CD4-positive, alpha-beta T cell treated with Interleukin-4 for 4 hours (primary cell): ENCODE data around the gene NCKAP5.
"Not testable (repeated sequence)": the region's sequence is repeated elsewhere in the genome, so short reads cannot be mapped to it uniquely, and the experiment has no call there.

Source experiments
- DNase-seq: peaks from one replicate; pipeline ENCODE4 v3.0.0-alpha.2; 2020

The NCKAP5 gene

GRCh38 chr2:133248264-133248663 is 320.0 kb downstream of the NCKAP5 start:
- no peak for DNase-seq

GRCh38 chr2:133247631-133248030 is 320.6 kb downstream of the NCKAP5 start:
- DNase-seq, result no peak

GRCh38 chr2:133241224-133241571 is 327.1 kb downstream of the NCKAP5 start:
- DNase-seq, result no peak

DNA sequence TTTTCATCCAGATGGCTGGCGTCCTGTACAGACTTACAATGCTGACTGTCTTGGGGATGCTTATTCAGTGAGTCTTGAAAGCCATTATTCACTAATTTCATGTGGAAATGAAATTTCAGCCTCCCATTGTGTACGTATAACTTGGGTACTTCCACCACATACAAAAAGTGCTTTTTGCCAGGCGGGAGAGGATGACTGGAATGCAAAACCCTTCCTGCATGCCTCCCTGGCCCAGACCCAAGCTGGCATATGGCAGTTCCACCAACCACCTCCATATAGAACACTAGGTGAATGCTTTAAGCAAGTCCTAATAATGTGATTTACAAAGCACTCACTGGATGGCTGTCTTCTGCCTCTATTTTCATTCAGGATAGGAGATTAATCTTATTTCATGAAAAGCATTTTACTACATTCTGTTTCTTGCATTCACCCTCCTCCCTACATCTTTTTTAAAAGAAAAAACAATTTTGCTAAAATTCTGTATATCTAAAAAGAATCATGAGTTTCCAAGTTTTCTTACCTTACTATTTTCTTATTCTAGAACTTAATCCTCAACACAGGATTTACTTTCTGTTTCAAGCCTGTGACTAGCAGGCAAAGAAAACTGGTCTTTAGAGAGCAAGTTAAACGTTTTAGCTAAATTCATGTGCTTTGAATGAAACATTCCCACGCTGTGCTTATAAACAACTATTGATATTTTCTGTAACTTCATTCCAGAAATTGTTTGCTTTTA is 327.6 kb downstream of the NCKAP5 start:
- DNase-seq, result no peak

DNA sequence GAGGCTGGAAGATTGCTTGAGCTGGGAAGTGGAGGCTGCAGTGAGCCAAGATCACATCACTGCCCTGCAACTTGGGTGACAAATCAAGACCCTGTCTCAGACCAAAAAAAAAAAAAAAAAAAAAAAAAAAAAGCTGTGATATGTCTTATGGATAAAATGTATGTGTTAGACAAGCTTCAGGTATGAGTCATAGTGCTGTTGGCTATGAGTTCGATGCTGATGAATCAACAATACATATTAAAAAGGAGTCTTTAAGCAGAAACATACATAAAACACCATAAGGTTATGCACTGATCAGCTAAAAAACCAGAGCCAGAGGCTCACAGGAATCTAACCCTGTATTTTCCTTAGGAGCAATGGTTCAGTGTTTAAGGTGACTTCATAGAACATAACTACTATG is 332.3 kb downstream of the NCKAP5 start:
- DNase-seq, result no peak

DNA sequence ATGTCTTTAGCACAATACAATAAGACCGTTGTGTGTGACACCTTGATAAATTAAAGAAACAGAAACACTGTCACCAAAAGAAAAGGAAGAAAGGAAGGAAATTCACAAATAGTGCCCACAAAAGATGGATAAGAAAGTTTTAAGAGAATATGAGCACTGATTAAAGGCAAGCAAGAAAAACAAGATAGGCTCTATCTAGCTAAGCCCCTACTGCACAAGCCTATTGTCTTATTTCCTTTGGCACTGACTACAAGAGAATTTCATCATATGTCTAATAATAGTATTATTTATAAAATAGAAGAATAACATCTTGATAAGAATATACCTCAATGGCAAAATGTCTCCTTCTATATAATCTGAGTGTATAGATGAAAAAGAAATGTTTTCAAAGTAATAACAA is 335.7 kb downstream of the NCKAP5 start:
- DNase-seq, result no peak

DNA sequence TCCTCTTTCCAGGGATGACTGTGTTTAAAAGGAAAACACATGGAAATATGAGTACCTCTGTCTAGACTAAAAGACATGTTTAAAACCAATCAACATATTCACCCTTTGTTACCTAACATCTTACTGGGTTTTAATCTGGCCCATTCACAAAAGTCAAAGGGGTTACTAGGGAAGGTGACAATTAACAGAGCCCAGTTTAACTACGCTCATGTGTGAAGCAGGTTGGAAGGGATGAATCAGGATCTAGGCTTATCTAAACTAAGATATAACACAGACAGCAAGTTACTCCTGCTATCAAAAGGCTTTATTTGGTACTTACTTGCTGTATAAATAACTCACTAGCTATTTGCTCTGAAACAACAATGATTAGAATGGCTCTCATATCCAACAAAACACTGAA is 337.0 kb downstream of the NCKAP5 start:
- DNase-seq, result no peak

DNA sequence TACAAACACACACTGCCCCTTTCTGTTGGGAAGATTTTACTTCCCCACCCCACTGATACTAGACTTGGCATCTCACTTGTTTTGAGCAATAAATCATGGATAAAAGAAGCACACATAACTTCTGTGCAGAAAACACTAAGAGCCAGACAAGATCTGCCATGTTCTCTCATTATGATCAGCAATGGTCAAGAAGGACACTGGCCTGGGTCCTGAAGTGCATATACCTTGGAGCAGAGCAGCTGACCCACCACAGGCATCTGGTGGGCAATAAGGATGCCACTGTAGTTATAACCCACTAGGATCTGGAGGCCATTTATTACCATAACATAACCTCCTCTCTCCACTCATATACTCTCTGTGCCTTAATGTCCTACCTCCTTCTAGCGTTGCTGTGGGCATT is 338.3 kb downstream of the NCKAP5 start:
- no peak for DNase-seq

- no peak for DNase-seq
These were observed 345.0 kb downstream of the NCKAP5 start for GRCh38 chr2:133223226-133223625.

DNA sequence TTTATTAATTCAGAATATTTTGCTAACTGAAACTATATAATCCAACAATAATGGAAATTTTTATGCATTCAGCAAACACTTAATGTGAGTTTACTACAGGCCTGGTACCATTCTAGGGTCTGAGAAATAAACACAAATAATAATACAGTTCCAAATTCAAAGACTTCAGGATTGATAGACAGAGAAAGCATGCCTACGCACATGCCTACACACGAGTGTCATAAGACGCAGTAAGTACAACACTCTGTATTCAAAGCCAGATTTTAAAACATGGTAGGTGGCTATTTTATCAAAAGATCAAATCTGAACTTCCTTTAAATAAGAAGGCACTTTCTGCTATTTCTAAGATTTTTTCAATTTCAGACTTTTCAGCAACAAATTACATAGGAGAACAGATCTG is 346.9 kb downstream of the NCKAP5 start:
- no peak for DNase-seq

DNA sequence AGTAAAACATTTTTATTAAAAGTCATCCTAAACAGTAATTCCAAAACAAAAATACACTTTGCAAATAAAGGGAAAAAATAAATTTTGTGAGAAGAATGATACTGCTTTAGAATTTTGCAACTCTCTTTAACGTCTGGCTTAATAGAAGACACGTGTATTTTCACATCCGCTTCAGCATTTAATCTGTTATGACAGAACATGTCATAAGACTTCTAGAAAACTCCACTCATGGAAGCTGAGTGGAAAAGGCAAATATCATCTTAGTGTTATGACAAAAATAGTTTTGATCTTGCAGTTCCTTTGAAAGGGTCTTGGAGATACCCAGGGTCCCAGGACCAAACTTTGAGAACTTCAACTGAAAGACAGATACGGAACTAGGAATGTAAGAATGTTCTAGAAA is 350.1 kb downstream of the NCKAP5 start:
- no peak for DNase-seq

GRCh38 chr2:133215477-133215876 is 352.8 kb downstream of the NCKAP5 start:
- no peak for DNase-seq

GRCh38 chr2:133213651-133214050 is 354.6 kb downstream of the NCKAP5 start:
- DNase-seq, result no peak

DNA sequence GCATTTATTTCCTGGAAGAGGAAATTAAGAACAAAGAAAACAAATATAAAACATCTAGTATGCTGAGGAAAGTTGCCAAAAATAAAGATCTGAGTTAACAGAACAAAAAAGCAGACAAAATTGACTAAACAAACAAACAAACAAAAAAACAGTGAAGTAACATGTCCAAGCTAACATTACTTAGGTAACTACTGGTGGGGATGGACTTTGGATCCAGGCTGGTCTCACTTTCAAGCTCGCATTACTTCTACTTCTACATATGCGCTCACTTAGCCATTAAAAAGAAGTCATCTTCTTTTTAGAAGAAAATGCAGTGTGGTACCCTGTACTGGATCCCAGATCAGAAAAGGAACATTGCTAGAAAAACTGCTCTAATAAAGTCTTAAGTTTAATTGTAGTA is 358.9 kb downstream of the NCKAP5 start:
- no peak for DNase-seq

DNA sequence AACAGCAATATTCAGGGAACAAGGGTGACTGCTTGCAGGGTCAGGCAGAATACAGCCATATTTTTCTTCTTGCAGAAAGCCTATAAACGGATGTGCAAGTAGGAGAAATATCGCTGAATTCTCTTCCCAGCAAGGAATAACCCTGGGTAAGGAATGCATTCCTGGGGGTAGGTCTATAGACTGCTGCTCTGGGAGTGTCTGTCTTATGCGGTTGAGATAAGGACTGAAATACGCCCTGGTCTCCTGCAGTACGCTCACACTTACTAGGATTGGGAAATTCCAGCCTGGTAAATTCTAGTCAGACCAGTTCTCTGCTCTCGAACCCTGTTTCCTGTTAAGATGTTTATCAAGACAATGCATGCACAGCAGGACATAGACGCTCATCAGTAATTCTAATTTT is 361.6 kb downstream of the NCKAP5 start:
- DNase-seq, result not testable (repeated sequence)

DNA sequence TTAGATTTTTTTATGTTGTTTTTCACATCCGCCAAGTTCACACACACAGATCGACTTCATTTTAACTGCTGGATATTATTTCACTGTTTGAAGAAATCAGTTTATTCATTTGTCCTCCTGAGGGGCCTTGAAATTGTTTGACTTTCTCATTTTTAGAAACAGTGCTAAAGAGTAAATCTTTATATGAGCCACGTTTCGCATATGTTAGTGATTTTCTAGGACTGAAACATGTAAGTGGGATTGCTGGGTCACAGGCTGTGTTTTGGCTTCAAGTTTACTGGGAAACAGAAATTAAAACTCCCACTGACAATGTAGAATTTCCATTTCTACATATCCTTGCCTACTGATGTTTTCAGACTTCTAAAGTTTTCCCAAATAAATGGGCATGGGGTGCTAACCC is 363.8 kb downstream of the NCKAP5 start:
- no peak for DNase-seq

DNA sequence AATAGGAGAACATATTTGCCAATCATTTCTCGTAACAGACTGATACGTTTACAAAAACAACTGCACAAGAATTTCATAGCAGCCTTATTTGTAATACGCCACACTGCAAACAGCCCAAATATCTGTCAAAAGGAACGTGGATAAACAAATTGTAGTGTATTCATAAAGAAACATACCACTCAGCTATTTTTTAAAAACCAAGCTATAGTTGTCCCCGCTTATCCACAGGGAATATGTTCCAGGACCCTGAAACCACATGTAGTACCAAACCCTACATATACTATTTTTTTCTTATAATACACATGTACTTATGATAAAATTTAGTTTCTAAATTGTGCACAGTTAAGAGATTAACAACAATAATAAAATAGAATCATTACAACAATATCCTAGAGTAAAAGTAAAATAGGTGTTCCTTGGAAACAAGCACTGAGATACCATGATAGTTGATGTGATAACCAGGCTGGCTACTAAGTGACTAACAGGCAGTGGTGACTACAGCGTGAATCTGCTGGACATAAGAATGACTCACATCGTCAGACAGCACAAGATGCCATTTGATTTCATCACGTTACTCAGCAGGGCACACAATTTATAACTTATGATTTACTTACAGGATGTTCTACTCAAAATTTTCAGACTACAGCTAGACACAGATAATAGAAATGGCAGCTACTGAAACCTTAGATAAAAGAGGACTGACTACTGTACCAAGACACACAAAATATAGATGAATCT is 367.4 kb downstream of the NCKAP5 start:
- no peak for DNase-seq

- DNase-seq, result no peak
These were observed 369.6 kb downstream of the NCKAP5 start for GRCh38 chr2:133198678-133199077.

- DNase-seq, result no peak
These were observed 371.1 kb downstream of the NCKAP5 start for GRCh38 chr2:133197156-133197555.

DNA sequence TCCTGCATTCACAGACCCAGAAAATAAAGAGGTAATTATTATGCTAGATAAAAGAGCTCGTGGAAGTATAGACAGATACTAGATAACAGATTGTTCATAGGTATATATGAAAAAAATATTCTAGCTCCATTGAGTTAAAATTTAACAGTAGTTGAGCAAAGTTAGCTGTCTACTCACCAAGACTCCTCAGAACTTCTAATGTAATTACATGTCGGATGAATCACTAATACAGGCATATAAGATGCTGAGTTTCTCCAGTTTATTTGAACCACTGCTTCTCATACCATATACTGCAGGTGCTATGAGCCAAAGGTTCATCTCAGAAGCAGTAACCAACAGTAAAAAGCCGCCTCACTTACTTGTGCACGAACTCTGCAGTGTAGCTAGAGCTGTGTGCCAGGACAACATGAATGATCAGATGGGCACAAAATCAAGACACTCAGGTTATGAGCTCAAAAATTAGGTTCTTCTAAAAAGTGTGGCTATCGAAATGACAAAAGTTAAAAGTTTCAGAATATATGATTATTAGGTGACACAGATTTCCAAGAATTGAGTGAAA is 373.4 kb downstream of the NCKAP5 start:
- DNase-seq, result no peak

- no peak for DNase-seq
These were observed 374.0 kb downstream of the NCKAP5 start for GRCh38 chr2:133194362-133194655.

DNA sequence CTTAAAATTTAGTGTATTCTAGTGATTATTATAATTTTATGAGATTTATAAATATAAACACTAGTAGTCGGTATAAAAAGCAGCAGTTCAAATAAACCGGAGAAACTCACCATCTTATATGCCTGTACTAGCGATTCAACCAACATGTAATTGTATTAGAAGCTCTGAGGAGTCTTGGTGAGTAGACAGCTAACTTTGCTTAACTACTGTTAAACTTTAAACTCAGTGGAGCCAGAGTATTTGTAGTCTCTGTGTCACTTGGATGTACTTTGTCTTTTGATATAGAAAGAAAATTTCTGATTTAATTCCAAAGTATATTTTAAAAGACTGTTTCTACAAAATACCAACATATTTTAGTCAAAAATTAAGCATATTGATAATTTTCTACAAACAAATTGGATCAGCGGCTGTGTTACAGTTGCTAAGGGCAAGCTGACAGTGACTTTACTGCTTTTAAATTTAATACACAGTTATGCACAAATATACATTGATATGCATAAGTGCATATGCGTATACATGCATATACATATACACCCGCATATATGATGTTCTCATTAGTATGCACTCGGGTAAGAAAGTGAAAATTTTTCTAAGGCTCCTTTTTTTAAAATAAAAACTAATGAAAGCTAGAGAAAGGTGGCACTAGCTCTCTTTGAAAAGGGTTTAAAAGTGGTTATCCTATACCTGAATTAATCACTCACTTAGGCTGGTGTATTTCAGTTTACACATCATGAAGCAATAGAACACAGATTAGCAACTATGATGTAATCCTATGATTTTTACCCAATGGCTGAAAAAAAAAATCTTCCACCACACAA is 374.5 kb downstream of the NCKAP5 start:
- no peak for DNase-seq

GRCh38 chr2:133192028-133192427 is 376.2 kb downstream of the NCKAP5 start:
- DNase-seq, result no peak

DNA sequence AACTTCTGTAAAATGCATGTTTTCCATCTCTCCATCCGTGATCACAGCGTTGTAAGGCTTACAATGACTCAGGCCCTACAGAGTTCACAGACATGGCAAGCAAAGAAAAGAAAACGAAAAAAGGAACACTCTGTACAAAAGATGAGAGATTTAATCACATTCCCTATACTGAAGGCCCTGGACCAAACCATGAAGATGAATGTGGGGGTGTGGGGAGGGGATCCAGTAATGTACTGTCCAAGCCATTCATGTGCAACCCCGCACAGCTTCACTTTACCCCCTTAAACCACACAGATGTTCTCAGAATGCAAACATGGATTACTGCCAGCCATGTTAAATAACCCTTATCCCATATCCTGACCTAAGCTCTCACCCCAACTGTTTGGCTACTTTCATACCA is 391.1 kb downstream of the NCKAP5 start:
- DNase-seq, result no peak
